ENCODE data around the gene ASB5.

DNA sequence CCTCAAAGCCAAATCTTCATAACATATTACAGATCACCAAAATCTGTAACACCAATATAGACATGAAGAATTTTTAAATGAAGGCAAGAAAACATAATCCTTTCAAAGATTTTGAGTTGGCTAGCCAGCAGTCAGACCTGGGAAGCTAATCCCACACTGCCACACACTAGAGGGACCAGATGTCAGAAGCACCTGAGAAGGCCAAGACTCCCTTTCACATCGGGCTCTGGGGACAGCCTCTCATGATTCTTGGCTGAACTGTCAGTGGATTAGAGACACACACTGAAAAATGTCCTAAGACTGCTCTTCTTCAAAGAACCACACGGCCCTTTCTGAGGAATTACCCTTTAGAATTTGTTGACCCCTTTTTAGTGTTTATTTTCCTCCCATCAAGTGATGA lies 45.5 kb downstream of the ASB5 start:
- TF ChIP-seq, protein P1, sequence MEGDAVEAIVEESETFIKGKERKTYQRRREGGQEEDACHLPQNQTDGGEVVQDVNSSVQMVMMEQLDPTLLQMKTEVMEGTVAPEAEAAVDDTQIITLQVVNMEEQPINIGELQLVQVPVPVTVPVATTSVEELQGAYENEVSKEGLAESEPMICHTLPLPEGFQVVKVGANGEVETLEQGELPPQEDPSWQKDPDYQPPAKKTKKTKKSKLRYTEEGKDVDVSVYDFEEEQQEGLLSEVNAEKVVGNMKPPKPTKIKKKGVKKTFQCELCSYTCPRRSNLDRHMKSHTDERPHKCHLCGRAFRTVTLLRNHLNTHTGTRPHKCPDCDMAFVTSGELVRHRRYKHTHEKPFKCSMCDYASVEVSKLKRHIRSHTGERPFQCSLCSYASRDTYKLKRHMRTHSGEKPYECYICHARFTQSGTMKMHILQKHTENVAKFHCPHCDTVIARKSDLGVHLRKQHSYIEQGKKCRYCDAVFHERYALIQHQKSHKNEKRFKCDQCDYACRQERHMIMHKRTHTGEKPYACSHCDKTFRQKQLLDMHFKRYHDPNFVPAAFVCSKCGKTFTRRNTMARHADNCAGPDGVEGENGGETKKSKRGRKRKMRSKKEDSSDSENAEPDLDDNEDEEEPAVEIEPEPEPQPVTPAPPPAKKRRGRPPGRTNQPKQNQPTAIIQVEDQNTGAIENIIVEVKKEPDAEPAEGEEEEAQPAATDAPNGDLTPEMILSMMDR (conservative IDR thresholded peaks at IDR 0.05; ENCODE audit: low read length) = no peak
- no peak for TF ChIP-seq EZH2phosphoT487 (IDR thresholded peaks at IDR 0.05; ENCODE audit: borderline replicate concordance)
